Measurements from ENCODE around the gene IDH3B.
"Not testable (repeated sequence)": the region's sequence is repeated elsewhere in the genome, so short reads cannot be mapped to it uniquely, and the experiment has no call there.

Gene IDH3B

DNA sequence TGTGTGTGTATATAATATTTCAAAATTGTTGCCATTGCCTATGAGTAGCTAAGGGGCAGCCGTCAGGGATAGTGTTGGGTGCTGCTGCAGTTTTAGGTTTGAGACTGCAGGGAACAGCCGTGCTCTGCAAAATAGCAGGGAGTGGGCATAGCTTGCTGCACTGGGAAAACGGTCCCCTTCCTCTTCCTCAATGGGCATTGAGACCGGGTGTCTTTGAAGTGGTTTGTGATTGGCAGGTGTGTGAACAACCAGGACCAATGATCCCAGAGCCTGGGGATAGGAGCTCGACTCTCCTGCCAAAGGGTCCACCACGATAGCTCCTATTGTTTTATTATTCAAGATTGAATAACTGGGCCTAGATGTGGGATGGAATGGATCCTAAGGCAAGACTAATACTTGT, 23.5 kb upstream of the IDH3B start:
- ChIA-PET POLR2A (ENCODE audit: low non-redundant PET) (interaction anchor here (0.6 kb wide), 1 partner anchor 264 kb away, joined by 5 read pairs; no protein-coding TSS in a partner anchor), CTCF (interaction anchor here (0.5 to 1.0 kb wide), 2 partner anchors 15 to 125 kb away, joined by 3 to 4 read pairs; no protein-coding TSS in a partner anchor)
- DNase-seq (ENCODE audit: low spot score): no peak
- no peak overlapping the region for H3K27ac ChIP-seq
- TF ChIP-seq, protein P1, sequence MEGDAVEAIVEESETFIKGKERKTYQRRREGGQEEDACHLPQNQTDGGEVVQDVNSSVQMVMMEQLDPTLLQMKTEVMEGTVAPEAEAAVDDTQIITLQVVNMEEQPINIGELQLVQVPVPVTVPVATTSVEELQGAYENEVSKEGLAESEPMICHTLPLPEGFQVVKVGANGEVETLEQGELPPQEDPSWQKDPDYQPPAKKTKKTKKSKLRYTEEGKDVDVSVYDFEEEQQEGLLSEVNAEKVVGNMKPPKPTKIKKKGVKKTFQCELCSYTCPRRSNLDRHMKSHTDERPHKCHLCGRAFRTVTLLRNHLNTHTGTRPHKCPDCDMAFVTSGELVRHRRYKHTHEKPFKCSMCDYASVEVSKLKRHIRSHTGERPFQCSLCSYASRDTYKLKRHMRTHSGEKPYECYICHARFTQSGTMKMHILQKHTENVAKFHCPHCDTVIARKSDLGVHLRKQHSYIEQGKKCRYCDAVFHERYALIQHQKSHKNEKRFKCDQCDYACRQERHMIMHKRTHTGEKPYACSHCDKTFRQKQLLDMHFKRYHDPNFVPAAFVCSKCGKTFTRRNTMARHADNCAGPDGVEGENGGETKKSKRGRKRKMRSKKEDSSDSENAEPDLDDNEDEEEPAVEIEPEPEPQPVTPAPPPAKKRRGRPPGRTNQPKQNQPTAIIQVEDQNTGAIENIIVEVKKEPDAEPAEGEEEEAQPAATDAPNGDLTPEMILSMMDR (conservative IDR thresholded peaks at IDR 0.05; ENCODE audit: low read depth): no peak

DNA sequence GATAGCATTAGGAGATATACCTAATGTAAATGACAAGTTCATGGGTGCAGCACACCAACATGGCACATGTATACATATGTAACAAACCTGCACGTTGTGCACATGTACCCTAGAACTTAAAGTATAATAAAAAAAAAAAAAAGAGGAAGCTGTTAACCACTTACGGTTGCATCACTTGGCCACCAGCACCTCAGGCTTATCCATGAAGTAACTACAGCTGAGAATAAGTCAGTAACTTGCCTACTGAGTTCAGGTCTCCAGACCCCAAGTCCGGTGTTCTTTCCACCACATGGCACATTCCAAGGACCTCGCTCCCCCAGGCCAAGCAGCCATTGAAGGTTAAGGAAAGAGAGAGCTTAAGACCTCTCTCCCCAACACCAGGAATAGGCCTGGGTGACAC, 20.8 kb upstream of the IDH3B start:
- DNase-seq (ENCODE audit: low spot score); H3K27ac ChIP-seq; POLR2A ChIA-PET (ENCODE audit: low non-redundant PET): not testable (repeated sequence)
- CTCF ChIA-PET: interaction anchor here (1.4 kb wide), 1 partner anchor 10 kb away, joined by 6 read pairs; no protein-coding TSS in a partner anchor

DNA sequence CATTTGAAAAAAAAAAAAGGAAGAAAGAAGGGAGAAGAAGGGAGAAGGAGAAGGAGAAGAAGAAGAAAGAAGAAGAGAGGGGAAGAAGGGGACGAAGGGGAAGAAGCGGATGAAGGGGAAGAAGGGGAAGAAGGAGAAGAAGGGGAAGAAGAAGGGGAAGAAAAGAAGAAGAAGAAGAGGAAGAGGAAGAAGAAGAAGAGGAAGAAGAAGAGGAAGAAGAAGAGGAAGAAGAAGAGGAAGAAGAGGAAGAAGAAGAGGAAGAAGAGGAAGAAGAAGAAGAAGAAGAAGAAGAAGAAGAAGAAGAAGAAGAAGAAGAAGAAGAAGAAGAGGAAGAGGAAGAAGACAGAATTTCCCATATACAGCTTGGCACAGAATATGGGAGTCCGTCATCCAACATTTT, 18.0 kb upstream of the IDH3B start:
- DNase-seq (ENCODE audit: low spot score); CTCF ChIA-PET: not testable (repeated sequence)

DNA sequence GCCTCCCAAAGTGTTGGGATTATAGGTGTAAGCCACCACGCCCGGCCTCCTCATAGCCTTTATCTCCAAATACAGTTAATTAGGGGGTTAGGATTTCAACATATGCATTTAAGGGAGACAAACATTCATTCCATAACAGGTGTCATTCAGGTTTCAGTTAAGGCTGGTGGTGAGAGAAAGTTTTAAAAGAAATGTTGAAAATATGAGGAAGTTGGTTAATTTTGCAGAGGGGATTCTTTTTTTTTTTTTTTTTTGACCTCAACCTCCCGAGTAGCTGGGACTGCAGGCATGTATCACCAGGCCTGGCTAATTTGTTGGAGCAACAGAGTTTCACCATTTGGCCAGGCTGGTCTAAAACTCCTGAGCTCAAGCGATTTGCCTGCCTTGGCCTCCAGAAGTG, 16.0 kb upstream of the IDH3B start:
- TF ChIP-seq, protein P1 (conservative IDR thresholded peaks at IDR 0.05; ENCODE audit: low read depth): no peak
- DNase-seq (ENCODE audit: low spot score): no peak
- H3K27ac ChIP-seq: no peak overlapping the region
- ChIA-PET POLR2A (ENCODE audit: low non-redundant PET) (no interaction called here), CTCF (no interaction called here)

More for the DNA sequence above, 18.0 kb upstream of the IDH3B start:
- H3K27ac ChIP-seq; POLR2A ChIA-PET (ENCODE audit: low non-redundant PET): not testable (repeated sequence)

DNA sequence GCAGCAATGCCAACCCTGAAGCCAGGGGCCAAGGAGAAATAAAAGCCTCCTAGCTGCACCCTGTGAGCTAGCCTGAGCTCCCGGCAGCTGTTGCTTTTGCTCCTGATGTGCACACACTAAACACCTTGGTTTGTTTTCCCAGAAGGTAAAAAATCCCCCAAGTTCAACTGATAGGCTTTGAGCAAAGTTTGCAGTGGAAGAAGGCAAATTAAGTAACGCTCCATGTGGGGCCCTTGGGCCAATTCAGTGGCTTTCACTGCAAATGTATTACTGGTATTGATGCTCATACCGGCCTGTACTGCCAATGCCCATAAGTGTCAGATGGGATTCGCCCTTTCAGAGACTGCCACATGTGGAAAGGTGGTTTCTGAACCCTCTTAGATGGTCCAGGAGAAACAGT, 9.4 kb upstream of the IDH3B start:
- TF ChIP-seq, protein P1 (conservative IDR thresholded peaks at IDR 0.05; ENCODE audit: low read depth): no peak
- no peak for DNase-seq (ENCODE audit: low spot score)
- no peak overlapping the region for H3K27ac ChIP-seq
- CTCF ChIA-PET: interaction anchor here (0.6 to 1.1 kb wide), 6 partner anchors 9 to 232 kb away, joined by 3 to 10 read pairs (median 4); no protein-coding TSS in a partner anchor
- POLR2A ChIA-PET (ENCODE audit: low non-redundant PET): no interaction called here

DNA sequence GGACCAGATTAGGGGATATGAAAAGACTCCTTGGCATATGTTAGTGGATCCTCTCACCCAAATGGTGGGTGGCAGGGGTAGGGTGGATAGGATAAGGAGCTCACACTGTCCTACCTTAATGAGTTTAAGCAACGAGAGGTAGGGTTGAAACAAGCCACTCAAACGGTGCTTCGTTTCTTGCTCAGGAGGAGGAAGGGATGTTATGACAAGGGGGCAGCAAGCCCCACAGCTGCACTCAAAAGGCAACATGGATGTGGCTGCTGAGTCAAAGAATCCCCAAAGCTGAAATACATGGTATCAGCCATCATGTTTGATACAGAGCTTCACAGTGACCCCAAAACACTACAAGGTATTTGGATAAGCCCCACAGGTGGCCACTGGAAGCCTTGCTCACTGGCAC, 8.4 kb upstream of the IDH3B start:
- no peak overlapping the region for H3K27ac ChIP-seq
- TF ChIP-seq, protein P1 (conservative IDR thresholded peaks at IDR 0.05; ENCODE audit: low read depth): no peak
- ChIA-PET CTCF (interaction anchor here (1.1 kb wide), 1 partner anchor 148 kb away, joined by 4 read pairs; no protein-coding TSS in a partner anchor), POLR2A (ENCODE audit: low non-redundant PET) (no interaction called here)
- no peak for DNase-seq (ENCODE audit: low spot score)

DNA sequence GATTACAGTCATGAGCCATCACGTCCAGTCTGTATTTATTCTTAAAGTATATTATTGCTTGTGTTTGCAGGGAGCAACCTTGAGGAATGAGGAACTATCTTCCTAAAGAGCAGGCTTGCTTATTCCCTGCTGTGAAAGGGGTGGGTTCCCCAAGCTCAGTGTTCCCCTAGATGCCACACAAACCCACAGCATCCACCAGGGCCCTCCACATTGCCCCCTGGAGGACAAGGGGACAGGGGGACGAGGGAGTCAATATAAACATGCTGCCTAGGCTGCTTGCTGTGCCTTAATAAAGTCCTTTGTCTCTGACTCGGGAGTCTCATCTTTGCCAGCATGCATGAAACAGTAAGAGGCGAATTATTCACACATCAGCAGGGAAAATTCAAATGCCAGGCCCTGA, 8.0 kb upstream of the IDH3B start:
- POLR2A ChIA-PET (ENCODE audit: low non-redundant PET): no interaction called here
- no peak for DNase-seq (ENCODE audit: low spot score)
- no peak overlapping the region for H3K27ac ChIP-seq
- CTCF ChIA-PET: interaction anchor here (1.1 kb wide), 1 partner anchor 147 kb away, joined by 4 read pairs; no protein-coding TSS in a partner anchor
- TF ChIP-seq, protein P1 (conservative IDR thresholded peaks at IDR 0.05; ENCODE audit: low read depth): no peak
